Ishikawa (cell line): Measurements from ENCODE around the gene S100A1.

Experiments used
- CEBPB ChIP-seq: IDR thresholded peaks from 2 replicates; pipeline ENCODE4 v1.6.1; 2012
- CREB1 ChIP-seq: IDR thresholded peaks from 2 replicates; pipeline ENCODE4 v1.6.1; 2012; ENCODE audit warnings: low read depth
- EGR1 ChIP-seq: IDR thresholded peaks from 2 replicates; pipeline ENCODE4 v1.6.1; 2012
- EP300 ChIP-seq: IDR thresholded peaks from 2 replicates; pipeline ENCODE4 v1.6.1; 2012; ENCODE audit warnings: borderline replicate concordance
- FOXM1 ChIP-seq: IDR thresholded peaks from 2 replicates; pipeline ENCODE4 v1.6.1; 2012; ENCODE audit warnings: low read depth, borderline replicate concordance
- NFIC ChIP-seq: IDR thresholded peaks from 2 replicates; pipeline ENCODE4 v1.6.1; 2012
- RAD21 ChIP-seq: IDR thresholded peaks from 2 replicates; pipeline ENCODE4 v1.6.1; 2012; ENCODE audit warnings: low read depth
- TAF1 ChIP-seq: IDR thresholded peaks from 2 replicates; pipeline ENCODE4 v1.6.1; 2012; ENCODE audit warnings: low read depth, mild to moderate bottlenecking
- TCF12 ChIP-seq: IDR thresholded peaks from 2 replicates; pipeline ENCODE4 v1.6.1; 2012; ENCODE audit warnings: low read depth
- TEAD4 ChIP-seq: IDR thresholded peaks from 2 replicates; pipeline ENCODE4 v1.6.1; 2012
- YY1 ChIP-seq: IDR thresholded peaks from 2 replicates; pipeline ENCODE4 v1.6.1; 2012; ENCODE audit warnings: low read depth
- ZBTB7A ChIP-seq: IDR thresholded peaks from 2 replicates; pipeline ENCODE4 v1.6.1; 2012; ENCODE audit warnings: low read depth
- TF ChIP-seq, protein P1 (sequence below): IDR thresholded peaks from 2 replicates; pipeline ENCODE4 v1.6.1; 2012
- TF ChIP-seq, protein P2 (sequence below): IDR thresholded peaks from 2 replicates; pipeline ENCODE4 v1.6.1; 2012; ENCODE audit warnings: low read depth, mild to moderate bottlenecking
- TF ChIP-seq, protein P3 (sequence below): IDR thresholded peaks from 2 replicates; pipeline ENCODE4 v1.6.1; 2012

S100A1 gene

DNA sequence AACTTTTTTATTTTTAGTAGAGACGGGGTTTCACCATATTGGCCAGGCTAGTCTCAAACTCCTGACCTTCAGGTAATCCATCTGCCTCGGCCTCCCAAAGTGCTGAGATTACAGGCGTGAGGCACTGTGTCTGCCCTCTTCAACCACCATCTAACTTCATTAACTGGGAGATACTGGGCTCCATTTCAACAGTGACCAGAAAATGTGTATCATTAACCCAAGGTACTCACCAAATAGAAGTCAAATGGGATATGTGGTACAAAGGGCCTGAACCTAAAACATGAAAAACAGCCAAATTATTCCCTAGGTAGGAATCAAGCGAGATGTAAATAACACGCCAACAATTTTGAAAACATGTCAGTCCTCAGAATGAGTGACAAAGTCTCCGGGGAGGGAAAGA lies 41.4 kb downstream of the S100A1 start:
- TF ChIP-seq TEAD4 (no peak), TCF12 (no peak), EP300 (no peak), ZBTB7A (no peak), RAD21 (no peak), NFIC (no peak), CEBPB (no peak), YY1 (no peak), TAF1 (no peak), EGR1 (no peak)
- TF ChIP-seq, protein P1, sequence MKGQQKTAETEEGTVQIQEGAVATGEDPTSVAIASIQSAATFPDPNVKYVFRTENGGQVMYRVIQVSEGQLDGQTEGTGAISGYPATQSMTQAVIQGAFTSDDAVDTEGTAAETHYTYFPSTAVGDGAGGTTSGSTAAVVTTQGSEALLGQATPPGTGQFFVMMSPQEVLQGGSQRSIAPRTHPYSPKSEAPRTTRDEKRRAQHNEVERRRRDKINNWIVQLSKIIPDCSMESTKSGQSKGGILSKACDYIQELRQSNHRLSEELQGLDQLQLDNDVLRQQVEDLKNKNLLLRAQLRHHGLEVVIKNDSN = no peak
- TF ChIP-seq, protein P2, sequence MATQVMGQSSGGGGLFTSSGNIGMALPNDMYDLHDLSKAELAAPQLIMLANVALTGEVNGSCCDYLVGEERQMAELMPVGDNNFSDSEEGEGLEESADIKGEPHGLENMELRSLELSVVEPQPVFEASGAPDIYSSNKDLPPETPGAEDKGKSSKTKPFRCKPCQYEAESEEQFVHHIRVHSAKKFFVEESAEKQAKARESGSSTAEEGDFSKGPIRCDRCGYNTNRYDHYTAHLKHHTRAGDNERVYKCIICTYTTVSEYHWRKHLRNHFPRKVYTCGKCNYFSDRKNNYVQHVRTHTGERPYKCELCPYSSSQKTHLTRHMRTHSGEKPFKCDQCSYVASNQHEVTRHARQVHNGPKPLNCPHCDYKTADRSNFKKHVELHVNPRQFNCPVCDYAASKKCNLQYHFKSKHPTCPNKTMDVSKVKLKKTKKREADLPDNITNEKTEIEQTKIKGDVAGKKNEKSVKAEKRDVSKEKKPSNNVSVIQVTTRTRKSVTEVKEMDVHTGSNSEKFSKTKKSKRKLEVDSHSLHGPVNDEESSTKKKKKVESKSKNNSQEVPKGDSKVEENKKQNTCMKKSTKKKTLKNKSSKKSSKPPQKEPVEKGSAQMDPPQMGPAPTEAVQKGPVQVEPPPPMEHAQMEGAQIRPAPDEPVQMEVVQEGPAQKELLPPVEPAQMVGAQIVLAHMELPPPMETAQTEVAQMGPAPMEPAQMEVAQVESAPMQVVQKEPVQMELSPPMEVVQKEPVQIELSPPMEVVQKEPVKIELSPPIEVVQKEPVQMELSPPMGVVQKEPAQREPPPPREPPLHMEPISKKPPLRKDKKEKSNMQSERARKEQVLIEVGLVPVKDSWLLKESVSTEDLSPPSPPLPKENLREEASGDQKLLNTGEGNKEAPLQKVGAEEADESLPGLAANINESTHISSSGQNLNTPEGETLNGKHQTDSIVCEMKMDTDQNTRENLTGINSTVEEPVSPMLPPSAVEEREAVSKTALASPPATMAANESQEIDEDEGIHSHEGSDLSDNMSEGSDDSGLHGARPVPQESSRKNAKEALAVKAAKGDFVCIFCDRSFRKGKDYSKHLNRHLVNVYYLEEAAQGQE = no peak
- TF ChIP-seq, protein P3, sequence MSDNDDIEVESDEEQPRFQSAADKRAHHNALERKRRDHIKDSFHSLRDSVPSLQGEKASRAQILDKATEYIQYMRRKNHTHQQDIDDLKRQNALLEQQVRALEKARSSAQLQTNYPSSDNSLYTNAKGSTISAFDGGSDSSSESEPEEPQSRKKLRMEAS = no peak

DNA sequence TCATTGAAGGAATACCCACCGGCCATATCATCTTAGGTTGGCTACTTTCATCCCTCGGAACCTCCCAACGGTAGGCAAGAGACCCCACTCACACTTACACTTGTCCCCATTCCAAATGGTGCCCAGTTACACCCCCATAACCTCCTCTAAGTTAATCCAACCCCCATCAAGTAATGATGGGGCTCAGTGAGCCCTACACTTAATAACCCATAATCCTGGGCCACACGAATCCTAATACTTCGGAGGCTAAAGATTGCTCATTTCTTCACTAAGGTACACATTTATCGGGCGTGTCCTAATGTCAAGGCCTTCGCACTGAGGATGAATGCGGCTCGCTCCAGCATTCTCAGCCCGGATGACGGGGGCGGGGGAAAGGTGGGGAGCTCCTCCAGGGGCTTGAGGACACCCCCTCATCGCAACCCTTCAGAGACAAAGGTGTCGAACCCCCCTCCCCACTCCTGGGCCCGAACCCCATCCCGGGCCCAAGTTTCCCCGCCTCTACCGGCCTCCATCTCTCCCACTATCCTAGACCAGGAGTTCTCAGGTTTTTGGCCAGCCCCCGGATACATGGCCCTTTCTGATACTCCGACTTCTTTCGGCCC lies 42.1 kb downstream of the S100A1 start:
- TF ChIP-seq FOXM1 = no peak
- no peak for TF ChIP-seq CEBPB
- no peak for TF ChIP-seq ZBTB7A
- TF ChIP-seq, protein P2 = no peak
- no peak for TF ChIP-seq TEAD4
- no peak for TF ChIP-seq TAF1
- TF ChIP-seq CREB1 = no peak

DNA sequence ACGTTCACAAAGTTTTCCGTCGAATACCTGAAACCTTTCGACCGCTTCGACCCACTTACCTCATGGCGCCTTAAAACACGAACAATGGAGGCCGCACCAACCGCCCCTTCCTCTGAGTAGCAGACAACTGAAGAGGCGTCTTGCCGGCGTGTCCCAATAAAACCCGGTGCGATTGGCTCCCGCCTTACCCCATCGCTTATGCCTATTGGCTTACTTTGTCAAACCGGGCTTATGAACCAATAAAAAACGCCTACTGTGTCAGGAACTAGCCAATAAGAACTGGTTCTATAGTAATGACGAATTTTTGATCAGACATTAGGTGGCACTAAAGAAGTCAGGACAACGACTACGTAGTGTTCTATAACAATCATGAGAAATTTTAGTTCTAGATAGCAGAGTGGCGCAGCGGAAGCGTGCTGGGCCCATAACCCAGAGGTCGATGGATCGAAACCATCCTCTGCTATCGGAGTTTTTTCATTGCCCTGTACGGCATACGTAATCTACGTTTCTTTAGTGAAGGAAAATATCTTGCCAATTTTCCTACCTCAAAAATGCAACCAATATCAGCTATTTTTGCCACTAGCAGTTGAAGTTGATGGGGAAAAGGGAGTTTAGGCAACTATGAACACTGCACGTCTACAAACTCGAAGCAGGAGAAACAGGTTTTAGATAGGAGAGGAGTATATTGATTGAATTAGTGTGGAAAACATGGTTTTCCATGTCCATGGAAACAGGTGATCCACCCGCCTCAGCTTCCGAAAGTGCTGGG lies 42.8 kb downstream of the S100A1 start, which contains the start of gene ILF2:
ILF2 (minus strand) TSS at position 135 of the 769 bp plus-strand sequence; CDS start at position 64, 71 bp downstream.
- TF ChIP-seq YY1 = peak; percentile 87
- TF ChIP-seq CREB1 = peak; percentile 63; the same call in 1 of the 2 replicates
- no peak for TF ChIP-seq EGR1
- no peak for TF ChIP-seq EP300
- TF ChIP-seq, protein P2 = no peak
- peak; percentile 68 for TF ChIP-seq TCF12
- TF ChIP-seq NFIC = no peak
- TF ChIP-seq, protein P1 = no peak
- TF ChIP-seq TEAD4 = peak; percentile 92
- TF ChIP-seq, protein P3 = peak; percentile 76
- peak; percentile 89 for TF ChIP-seq TAF1
- no peak for TF ChIP-seq RAD21
- no peak for TF ChIP-seq ZBTB7A
- peak; percentile 80 for TF ChIP-seq FOXM1
- peak; percentile 63; the same call in 1 of the 2 replicates for TF ChIP-seq CEBPB

DNA sequence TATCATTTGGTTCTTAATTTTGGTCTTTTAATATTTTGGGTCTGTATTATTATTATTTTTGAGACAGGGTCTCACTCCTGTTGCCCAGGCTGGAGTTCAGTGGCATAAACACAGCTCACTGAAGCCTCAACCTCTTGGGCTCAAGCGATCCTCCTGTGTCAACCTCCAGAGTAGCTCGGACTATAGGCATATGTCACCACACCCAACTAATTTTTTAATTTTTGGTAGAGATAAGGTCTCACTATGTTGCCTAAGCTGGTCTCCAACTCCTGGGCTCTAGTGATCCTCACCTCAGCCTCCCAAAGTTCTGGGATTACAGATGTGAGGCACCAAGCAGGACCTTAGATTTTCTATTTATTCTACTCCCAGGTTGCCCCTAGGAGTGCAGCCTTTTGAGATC lies 45.3 kb downstream of the S100A1 start:
- no peak for TF ChIP-seq TCF12
- TF ChIP-seq CEBPB = no peak
- no peak for TF ChIP-seq YY1
- TF ChIP-seq CREB1 = no peak
- TF ChIP-seq EGR1 = no peak
- TF ChIP-seq, protein P2 = no peak
- no peak for TF ChIP-seq TEAD4
- TF ChIP-seq EP300 = no peak
- TF ChIP-seq NFIC = no peak
- TF ChIP-seq RAD21 = no peak
- TF ChIP-seq ZBTB7A = no peak
- TF ChIP-seq, protein P1 = no peak
- TF ChIP-seq, protein P3 = no peak
- TF ChIP-seq FOXM1 = no peak
- TF ChIP-seq TAF1 = no peak
